ENCODE results near the gene PDCD1LG2. TPM values are rescaled to one million over a fixed set of nuclear protein-coding genes. Genes with fewer than 3 reads are reported as not detected.

Gene PDCD1LG2
- polyA plus RNA-seq, 1 experiment, result 31.5 TPM

DNA sequence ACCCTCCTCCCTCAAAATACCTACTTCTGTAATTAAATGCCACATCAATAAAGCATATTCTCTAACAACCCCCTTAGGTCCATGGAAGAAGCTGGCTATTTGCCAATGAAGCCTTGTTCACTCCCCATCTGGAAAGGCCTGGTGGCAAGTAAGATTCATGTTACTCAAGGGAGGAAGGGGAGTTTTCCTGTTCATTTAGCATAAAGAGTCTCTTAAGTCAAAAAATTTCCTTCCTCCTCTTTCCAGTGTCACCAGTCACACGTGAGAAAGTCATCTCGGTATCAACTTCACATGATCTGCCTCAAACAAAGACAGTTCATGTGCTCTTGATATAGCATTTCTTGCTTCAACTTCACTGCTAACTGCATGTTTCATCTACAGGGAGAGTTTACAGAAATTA is 85.8 kb downstream of the PDCD1LG2 start:
- H3K4me3 ChIP-seq (ENCODE audit: low read depth, low read length), result no peak overlapping the region
- H3K9me3 ChIP-seq (ENCODE audit: control insufficient read depth, insufficient read depth, low read length), result no peaks in the 10 kb centered on the region
- no peak overlapping the region for H3K27ac ChIP-seq (ENCODE audit: low read depth, low read length)
- no peaks in the 10 kb centered on the region for H3K27me3 ChIP-seq (ENCODE audit: control insufficient read depth, insufficient read depth, low read length)
- ChIA-PET POLR2A (no interaction called here), CTCF (interaction anchor here (1.5 to 7.5 kb wide), 2 partner anchors 152 to 408 kb away, joined by 3 to 109 read pairs; partner anchors contain the start of gene INSL6)
- TF ChIP-seq, protein P1, sequence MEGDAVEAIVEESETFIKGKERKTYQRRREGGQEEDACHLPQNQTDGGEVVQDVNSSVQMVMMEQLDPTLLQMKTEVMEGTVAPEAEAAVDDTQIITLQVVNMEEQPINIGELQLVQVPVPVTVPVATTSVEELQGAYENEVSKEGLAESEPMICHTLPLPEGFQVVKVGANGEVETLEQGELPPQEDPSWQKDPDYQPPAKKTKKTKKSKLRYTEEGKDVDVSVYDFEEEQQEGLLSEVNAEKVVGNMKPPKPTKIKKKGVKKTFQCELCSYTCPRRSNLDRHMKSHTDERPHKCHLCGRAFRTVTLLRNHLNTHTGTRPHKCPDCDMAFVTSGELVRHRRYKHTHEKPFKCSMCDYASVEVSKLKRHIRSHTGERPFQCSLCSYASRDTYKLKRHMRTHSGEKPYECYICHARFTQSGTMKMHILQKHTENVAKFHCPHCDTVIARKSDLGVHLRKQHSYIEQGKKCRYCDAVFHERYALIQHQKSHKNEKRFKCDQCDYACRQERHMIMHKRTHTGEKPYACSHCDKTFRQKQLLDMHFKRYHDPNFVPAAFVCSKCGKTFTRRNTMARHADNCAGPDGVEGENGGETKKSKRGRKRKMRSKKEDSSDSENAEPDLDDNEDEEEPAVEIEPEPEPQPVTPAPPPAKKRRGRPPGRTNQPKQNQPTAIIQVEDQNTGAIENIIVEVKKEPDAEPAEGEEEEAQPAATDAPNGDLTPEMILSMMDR (IDR thresholded peaks at IDR 0.05; ENCODE audit: low read depth, low read length), result no peak
- no peak for DNase-seq (ENCODE audit: low read depth, low spot score)

DNA sequence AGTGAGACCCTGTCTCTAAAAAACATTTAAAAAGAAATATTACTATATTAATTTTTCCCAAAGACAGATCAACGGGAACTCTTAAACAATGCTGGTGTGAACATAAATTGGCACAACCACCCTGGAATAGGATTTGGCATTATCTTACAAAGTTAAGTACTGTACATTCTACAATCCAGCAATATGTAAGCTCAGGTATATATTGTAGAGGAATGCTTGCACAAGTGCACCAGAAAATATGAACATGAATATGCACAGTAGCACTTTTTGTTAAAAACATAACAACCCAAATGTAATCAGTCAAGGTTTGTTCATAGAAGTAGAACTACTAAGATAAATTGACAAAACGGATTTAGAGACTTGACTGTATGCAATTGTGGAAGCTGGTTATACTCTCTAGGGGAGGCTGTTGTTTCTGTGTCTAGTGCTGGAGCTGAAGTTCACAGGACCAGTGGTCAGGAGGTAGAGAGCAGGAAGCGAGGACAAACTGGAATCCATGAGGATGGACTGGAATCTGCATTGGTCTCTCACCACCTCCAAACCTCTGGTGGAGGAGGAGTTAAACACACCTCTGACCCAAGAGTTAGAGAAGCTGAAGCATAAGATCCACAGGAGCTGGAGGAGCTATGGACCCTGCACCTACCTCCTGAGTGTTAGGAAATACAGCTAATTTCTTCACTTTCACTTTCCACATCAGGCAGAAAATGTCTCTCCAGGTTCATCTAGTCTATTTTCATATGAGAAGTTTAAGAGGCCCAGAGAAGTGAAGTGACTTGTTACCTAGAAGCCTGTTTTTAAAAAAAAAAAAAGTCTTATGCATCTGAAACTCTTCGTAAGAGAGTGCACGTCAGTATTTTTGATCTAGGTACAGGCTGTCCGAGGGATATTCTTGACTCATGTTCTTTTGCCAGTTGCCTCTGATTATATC is 98.2 kb downstream of the PDCD1LG2 start:
- no peak for DNase-seq (ENCODE audit: low read depth, low spot score)
- CTCF ChIA-PET, result interaction anchor here (0.9 to 2.4 kb wide), 2 partner anchors 8 to 19 kb away, joined by 4 to 13 read pairs; no protein-coding TSS in a partner anchor
- no peak overlapping the region for H3K4me3 ChIP-seq (ENCODE audit: low read depth, low read length)
- POLR2A ChIA-PET, result no interaction called here
- no peaks in the 10 kb centered on the region for H3K27me3 ChIP-seq (ENCODE audit: control insufficient read depth, insufficient read depth, low read length)
- H3K27ac ChIP-seq (ENCODE audit: low read depth, low read length), result no peak overlapping the region
- TF ChIP-seq, protein P1 (IDR thresholded peaks at IDR 0.05; ENCODE audit: low read depth, low read length), result no peak
- H3K9me3 ChIP-seq (ENCODE audit: control insufficient read depth, insufficient read depth, low read length), result no peaks in the 10 kb centered on the region

DNA sequence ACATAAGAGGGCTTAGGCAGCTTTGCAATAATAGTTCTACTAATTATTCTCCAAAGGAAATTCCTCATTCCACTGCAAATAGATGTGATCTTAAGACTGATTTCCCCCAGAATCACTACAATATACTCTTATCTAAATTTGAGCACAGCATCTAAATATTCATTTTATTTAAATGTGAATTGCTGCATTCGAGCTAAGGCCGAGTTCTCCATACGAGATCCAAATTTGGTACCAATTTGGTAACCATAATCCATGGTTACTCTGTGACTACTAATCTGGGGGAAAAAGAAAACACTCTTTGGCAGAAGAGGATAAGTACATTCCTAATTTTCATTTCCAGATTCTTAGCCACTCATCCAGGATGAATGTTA is 98.9 kb downstream of the PDCD1LG2 start:
- H3K27ac ChIP-seq (ENCODE audit: low read depth, low read length), result no peak overlapping the region
- TF ChIP-seq, protein P1 (IDR thresholded peaks at IDR 0.05; ENCODE audit: low read depth, low read length), result no peak
- H3K9me3 ChIP-seq (ENCODE audit: control insufficient read depth, insufficient read depth, low read length), result no peaks in the 10 kb centered on the region
- H3K27me3 ChIP-seq (ENCODE audit: control insufficient read depth, insufficient read depth, low read length), result no peaks in the 10 kb centered on the region
- CTCF ChIA-PET, result interaction anchor here (0.9 to 3.6 kb wide), 3 partner anchors 9 to 20 kb away, joined by 4 to 26 read pairs (median 13); no protein-coding TSS in a partner anchor
- H3K4me3 ChIP-seq (ENCODE audit: low read depth, low read length), result no peak overlapping the region
- no peak for DNase-seq (ENCODE audit: low read depth, low spot score)
- POLR2A ChIA-PET, result no interaction called here

DNA sequence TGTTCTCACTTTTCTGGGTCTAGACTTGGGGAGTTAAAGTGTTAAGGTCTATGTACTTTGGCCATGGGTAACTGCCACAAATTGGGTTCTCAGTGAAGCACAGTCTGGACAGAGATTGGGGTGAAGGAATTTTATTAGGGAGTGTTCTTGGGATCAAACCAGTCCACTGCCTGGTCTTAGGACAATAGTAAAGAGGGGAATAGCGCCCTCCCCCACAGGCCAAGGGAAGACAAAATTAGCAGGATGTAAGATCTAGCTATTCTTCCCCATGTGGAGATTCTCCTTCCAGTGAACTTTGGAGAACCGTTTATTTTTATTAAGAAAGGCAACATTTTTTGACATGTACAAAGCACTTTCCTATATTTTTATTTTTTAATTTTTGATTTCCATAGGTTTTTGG is 100.2 kb downstream of the PDCD1LG2 start:
- ChIA-PET POLR2A (no interaction called here), CTCF (interaction anchor here (1.3 to 3.6 kb wide), 2 partner anchors 9 to 10 kb away, joined by 3 to 26 read pairs; no protein-coding TSS in a partner anchor)
- Histone ChIP-seq H3K9me3 (ENCODE audit: control insufficient read depth, insufficient read depth, low read length) (no peaks in the 10 kb centered on the region), H3K27me3 (ENCODE audit: control insufficient read depth, insufficient read depth, low read length) (no peaks in the 10 kb centered on the region), H3K27ac (ENCODE audit: low read depth, low read length) (no peak overlapping the region), H3K4me3 (ENCODE audit: low read depth, low read length) (no peak overlapping the region)
- no peak for DNase-seq (ENCODE audit: low read depth, low spot score)
- TF ChIP-seq, protein P1 (IDR thresholded peaks at IDR 0.05; ENCODE audit: low read depth, low read length), result no peak
